ENCODE results near the gene PPFIA1.
"Not testable (repeated sequence)": the region's sequence is repeated elsewhere in the genome, so short reads cannot be mapped to it uniquely, and the experiment has no call there.

The PPFIA1 gene

DNA sequence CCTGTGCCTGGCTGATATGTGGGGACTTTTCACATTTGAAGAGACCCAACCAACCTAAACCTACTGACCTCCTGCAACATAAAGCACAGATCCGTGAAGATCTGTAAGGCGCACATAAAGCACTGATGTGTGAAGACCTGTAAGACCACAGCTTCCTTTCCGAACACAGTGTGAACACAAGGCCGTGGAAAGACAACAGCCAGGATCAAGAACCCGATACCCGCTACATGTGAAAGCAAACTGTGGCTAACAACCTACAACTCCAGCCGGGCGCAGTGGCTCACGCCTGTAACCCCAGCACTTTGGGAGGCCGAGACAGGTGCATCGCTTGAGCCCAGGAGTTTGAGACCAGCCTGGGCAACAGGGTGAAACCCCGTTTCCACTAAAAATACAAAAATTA lies 17.6 kb upstream of the PPFIA1 start:
- DNase-seq = no peak

DNA sequence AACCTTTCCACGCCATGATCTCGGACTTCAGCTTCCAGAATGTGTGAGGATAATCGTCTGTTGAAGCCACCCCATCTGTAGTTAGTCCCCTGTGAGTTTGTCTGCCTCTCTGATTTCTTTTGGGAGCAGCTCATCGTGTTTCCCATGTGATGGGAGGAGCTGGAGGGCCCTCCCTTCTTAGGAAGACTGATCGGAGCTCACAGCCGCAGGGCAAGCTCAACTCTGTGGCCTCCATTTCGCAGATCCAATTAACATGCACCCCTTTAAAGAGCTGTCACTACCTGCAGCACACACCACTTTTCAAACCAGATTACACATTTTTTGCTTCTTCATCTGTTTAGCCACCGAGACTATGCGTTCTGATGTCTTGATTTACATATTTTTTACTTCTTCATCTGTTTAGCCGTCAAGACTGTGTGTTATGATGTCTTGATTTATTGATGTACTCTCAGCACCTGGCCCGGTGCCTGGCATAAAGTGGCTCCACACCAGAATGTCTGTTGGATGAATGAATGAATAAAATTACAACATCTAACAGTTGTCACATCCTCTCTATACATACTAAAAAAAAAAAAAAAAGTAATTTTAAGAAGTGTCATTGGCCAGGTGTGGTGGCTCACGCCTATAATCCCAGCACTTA lies 14.9 kb upstream of the PPFIA1 start:
- no peak for DNase-seq

DNA sequence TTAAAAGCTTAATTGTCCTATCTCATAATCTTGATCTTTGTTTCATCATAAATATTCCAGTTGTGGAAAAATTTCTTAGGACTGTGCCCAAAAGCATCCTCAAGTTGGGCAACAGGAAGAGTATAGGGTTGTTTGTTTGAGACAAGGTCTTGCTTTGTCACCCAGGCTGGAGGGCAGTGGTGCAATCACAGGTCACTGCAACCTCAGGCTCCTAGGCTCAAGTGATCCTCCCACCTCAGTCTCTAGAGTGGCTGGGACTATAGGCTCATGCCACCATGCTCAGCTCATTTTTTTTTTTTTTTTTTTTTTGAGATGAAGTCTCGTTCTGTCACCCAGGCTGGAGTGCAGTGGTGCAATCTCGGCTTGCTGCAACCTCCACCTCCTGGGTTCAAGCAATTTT lies 11.4 kb upstream of the PPFIA1 start:
- not testable (repeated sequence) for DNase-seq

DNA sequence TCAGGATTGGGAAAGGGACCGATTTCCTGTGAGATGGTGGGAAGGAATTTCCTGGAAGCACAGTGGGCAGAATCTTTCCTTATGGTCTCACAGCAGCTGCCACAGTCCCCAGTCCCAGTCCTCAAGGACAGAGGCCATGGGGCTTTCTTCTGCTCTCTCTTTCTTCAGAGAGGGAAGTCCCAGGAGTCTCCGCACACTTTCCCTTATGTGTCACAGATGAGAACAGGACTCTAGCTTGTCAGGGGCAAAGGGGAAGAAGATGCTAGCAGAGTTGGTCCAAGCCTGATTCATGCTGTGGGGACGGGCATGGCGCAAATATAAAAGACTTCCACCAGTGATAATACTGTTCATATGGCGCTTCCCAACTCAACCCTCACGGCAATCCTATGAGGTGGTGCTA lies 7.5 kb upstream of the PPFIA1 start:
- DNase-seq = no peak

DNA sequence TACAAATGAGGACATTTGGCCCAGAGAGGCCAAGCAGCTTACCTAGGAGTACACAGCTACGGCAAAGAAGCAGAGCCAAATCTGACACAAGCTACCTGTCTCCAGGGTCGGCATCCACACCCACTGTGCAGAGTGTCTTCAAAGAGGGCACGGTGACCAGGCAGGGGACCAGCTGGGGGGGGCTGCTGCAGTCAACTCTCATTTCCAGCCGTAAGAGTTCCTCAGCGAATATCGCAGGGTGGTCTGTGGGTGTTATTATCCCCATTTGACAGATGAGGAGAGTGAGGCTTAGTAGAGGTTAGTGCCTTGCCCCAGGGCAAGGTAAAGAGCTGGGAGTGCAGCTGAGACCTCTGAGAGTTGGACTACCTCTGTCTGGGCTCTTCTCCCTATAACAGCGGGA lies 7.1 kb upstream of the PPFIA1 start:
- no peak for DNase-seq

DNA sequence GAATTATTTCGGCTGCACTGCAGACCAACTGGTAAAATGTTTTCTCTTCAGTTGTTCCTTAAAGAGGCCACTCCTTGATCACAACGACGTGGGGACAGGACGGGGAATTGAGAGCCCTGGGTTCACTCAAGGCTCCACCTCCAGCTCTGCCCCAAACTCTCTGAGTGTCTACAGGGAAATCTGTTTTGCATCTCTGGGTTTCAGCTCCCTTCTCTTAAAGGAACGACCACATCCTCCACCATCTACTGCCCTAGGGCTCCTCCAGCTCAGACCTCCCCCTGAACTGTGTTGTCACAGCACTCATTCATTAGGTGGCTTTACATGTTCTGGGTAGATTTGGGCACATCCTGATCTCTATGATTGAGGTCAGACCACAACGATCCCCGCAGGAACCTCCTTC lies 5.1 kb upstream of the PPFIA1 start:
- DNase-seq = peak; percentile 13

DNA sequence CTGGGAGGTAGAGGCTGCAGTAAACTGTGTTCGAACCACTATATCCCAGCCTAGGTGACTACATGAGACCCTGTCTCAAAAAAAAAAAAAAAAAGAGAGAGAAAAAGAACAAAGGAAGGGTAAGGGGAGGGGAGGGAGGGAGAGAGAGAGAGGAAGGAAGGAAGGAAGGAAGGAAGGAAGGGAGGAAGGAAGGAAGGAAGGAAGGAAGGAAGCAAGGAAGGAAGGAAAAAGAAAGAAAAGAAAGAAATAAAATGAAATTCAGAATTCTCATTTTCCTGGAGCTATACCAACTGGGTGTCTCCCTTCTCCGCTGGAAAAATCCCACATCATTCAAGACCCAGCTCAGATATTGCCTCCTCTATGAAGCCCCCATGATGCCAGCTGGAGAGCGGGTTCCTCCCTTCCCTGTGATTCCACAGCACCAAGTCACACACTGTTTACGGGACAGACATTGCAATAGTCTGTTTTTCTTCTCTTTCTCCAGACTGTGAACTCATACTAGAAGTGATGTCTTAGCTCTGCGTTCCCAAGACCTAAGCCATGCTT lies 3.0 kb upstream of the PPFIA1 start:
- DNase-seq = no peak

DNA sequence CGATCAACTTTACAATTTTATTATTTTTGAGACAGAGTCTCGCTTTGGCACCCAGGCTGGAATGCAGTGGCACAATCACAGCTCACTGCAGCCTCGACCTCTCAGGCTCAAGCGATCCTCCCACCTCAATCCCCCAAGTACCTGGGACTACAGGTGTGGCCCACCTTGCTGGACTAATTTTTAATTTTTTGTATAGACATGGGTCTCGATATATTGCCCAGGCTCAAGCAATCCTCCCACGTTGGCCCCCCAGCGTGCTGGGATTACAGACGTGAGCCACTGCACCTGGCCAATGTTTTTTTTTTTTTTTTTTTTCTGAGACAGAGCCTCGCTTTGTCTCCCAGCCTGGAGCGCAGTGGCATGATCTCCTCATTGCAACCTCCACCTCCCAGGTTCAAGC lies 2.0 kb upstream of the PPFIA1 start:
- no peak for DNase-seq

DNA sequence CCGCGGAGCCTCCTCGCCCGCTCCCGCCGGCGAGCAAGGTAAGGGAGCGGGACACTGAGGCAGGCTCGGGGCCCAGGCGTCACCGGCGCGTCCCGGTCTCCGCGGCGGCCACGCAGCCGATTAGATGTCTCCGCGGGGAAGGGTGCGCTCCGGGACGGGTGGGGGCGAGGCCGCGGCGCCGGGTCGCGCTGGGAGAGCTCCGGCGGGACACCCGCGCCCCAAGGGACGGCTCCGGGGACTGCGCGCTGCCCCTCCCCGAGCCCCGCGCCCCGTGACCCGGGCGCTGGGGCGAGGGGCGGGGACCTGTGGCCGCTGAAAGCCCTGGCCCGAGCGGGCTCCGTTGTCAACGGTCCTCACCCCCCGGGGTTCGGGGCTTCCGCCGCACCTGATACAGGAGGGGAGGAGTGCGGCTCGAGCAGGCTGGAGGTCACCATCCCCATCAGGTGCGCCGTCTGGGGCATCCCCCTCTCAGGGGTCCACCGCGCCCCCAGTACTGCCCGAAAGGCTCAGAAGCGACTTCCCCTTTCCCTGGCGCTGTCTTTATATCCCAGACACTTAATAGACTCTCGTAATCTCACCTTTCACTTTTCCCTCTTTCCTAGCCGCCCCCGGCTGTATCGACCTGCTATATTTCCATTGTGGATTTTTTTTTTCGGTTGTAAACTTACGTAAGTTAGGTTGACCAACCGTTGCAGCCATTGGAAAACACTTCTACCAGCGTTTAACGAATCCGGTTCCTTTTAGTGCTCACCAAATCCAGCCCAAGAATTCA lies 573 bp downstream of the PPFIA1 start:
- DNase-seq = peak; percentile 71

DNA sequence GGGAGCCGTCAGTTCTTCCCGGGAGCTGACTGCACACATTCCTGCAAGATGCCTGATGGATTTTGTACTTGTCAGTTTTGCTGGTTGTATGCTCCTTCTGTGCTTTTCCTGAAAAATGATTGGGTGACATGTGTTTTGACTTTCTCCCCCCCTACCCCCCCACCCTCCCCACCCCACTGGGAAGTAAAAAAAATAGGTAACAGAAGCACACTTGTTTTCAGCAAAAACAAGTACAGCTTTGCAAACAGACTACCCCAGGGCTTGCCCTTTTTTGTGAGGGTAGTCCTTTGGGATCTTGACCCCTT lies 1.1 kb downstream of the PPFIA1 start:
- DNase-seq = no peak

DNA sequence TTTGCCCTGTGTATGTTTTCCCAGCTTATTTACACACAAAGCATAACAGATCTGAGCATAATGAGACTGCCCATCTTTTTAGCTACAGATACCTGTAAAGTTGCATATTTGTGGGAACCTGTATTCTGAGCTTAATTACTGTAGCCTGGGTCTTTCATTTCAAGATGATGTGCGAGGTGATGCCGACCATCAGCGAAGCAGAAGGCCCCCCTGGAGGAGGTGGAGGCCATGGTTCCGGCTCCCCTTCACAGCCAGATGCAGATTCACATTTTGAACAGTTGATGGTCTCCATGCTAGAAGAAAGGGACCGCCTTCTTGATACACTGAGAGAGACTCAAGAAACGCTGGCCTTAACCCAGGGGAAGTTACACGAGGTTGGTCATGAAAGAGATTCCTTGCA lies 1.5 kb downstream of the PPFIA1 start:
- no peak for DNase-seq

DNA sequence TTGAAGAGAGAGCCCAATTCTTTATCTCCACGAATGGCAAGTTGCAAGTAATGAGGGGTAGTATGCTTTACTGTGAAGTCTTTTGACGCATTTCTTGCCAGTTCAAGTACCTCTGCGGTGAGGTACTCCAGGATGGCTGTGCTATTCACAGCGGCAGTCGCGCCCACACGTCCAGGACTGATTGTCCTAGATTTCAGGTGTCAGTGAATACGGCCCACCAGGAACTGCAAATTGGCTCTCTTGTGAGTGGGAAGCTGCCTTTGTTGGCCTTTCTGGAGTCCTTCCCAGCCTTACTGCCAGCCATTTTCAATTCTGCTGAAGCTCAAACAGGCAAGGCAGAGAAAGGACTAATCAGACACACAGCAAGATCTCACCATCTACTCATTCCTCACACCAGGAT lies 8.5 kb downstream of the PPFIA1 start:
- DNase-seq = no peak

DNA sequence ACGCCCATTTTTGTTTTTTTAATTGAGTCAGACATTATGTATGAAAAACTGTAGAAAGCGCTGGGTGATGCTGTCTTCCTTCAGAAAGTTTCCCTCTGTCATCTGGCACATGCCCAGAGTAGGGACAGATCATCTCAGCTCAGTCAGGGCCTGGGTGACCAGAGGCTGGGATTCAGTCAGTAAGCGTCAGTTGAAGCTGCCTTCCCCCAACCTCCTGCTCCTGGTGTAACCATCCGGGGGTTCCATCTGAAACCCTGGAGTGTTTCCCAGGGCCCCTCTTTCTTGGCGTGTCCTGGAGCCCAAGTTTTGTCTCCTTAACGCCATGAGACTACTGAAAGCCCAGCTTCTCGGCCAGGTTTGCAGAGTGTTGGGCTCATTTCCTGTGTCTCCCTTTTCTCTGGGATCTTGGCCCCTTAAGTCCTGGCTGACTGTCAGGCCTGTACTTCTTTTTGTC lies 10.7 kb downstream of the PPFIA1 start:
- no peak for DNase-seq

DNA sequence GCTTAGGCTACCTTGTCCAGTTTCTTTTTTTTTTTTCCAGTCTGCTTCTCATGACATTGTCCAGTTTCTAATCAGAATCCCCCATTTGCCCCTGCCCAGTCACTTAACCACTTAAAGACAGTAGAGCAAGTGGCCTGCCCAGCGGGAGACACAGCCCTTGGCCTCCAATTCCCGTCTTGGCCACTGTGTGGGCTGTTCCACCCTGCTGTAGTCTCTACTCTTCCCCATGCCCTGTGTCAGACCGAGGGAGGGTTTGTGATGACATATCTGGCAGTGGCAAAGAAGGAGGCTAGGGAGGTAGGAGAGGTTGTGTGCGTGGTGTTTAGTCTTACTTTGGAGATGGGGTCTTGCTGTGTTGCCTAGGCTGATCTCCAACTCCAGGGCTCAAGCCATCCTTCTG lies 11.5 kb downstream of the PPFIA1 start:
- DNase-seq = no peak

DNA sequence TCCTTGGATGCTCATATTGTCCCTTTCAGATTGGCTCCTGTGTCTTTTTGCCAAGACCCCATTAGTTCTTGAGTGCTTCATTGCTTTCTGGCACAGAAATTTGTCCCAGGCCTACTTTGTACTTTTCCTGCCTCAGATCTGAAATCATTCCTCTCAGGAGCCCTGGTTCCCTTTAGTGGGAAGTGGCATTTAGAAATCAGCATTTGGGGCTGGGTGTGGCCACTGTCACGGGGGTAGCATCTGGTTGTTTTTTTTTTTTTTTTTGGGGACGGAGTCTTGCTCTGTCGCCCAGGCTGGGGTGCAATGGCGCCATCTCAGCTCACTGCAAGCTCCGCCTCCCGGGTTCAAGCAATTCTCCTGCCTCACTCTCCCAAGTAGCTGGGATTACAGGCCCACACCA lies 18.2 kb downstream of the PPFIA1 start:
- no peak for DNase-seq

DNA sequence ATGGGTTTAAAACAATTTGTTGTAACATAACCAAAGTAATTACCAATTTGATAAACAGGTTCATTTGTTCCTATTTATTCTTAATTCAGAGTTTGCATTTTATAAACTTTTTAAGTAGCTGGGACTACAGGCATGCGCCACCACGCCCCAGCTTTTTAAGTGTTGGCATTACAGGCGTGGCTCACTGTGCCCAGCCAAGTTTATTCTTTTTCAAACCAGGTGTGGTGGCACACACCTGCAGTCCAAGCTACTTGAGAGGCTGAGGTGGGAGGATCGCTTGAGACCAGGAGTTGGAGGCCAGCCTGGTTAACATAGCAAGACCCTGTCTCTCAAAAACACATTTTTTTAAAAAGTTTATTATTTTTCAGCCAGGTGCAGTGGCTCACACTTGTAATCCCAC lies 19.1 kb downstream of the PPFIA1 start:
- no peak for DNase-seq

DNA sequence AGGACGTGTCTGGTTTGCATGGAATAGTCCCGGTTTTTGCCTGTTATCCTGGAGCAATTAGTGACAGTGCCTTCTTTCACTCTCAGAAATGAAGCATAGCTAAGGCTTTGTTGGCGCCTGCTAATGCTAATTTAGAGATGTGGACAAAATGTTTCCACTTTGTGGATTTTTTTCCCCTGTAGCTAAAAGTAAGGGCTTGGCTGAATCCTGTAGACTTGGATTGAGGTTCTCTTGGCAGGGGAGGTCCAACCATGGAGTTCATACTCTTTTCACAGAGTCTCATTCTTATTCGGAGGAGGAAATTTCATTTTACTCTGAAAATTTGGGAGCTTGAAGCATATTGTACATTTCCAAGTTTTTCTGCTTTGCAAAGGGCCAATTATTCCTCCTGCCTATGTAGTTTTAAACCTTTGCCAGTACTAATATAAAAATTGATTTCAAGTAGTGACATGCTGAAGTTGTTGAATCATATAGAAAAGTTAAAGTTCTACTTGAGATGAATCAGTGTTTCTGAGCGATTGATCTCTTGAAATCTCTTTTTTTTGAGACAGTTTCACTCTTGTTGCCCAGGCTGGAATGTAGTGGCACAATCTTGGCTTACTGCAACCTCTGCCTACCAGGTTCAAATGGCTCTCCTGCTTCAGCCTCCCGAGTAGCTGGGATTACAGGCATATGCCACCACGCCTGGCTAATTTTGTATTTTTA lies 20.0 kb downstream of the PPFIA1 start:
- no peak for DNase-seq

DNA sequence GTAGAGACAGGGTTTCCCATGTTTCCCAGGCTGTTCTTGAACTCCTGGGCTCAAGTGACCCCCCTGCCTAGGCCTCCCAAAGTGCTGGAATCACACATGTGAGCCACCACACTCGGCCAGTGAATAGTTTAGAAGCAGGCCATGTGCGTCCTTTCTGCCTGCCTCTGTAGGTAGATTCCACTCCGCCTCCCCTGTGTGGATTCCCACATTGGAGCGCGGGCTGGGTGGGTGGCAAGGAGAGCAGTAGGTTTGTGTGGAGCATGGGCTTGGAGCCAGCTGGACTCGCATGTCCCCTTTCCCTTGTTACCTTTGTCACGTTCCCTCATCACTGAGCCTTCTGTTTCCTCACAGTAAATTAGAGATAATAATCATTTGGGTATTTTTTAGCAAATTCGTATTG lies 21.7 kb downstream of the PPFIA1 start:
- DNase-seq = no peak

DNA sequence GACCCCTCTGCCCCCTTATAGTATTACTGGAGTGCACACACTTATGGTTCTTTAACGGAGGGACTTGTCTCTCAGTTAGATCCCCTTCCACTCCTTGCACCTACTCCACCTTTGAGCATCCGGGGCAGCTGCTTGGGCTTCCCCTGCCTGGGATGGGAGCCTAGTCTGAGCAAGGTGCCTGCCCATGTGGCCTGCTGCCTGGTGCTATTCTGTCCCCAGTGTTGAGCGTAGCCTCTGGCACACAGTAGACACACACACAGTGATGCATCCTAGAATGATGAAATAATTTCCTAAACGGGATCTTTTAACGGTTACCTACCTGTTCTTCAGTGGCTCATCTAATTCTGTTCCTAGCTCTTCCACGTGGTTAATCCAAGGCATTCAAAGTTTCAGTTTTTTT lies 22.4 kb downstream of the PPFIA1 start:
- DNase-seq = no peak

DNA sequence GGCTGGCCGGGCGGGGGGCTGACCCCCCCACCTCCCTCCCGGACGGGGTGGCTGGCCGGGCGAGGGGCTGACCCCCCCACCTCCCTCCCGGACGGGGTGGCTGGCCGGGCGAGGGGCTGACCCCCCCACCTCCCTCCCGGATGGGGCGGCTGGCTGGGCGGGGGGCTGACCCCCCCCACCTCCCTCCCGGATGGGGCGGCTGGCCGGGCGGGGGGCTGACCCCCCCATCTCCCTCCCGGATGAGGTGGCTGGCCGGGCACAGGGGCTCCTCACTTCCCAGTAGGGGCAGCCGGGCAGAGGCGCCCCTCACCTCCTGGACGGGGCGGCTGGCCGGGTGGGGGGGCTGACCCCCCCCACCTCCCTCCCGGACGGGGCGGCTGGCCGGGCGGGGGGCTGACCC lies 24.7 kb downstream of the PPFIA1 start:
- DNase-seq = not testable (repeated sequence)

DNA sequence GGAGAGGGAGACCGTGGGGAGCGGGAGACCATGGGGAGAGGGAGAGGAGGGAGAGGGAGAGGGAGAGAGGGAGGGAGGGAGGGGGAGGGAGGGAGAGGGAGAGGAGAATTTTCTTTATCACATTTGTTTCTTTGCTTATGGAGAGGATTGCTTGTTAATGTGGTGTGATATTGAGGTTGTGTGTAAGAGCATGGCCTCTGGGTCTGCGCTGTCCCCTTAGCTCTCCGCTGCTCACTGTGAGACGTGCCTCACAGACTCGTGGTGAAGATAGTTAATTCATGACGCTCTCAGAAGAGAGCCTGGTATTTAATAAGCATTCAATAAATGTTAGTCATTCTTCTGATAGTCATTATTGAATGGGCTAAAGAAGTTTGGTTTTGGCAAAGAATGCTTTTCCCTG lies 26.2 kb downstream of the PPFIA1 start:
- no peak for DNase-seq

DNA sequence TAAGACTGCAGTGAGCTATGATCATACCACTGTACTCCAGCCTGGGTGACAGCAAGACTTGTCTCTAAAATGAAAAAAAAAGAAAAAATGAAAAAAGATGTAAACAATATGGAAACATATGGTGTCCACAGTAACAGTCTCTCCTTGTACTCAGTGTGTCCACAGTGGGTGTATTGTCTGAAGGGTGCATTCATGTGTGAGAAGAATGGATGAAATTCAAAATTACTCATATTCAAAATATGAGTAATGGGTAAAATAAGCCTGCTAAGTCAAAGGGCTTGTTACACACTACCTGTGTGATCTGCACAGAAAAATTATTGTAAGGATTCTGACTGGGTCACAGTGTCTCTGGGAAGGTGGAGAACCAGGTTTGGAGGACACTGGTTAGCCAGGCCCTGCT lies 26.9 kb downstream of the PPFIA1 start:
- no peak for DNase-seq

DNA sequence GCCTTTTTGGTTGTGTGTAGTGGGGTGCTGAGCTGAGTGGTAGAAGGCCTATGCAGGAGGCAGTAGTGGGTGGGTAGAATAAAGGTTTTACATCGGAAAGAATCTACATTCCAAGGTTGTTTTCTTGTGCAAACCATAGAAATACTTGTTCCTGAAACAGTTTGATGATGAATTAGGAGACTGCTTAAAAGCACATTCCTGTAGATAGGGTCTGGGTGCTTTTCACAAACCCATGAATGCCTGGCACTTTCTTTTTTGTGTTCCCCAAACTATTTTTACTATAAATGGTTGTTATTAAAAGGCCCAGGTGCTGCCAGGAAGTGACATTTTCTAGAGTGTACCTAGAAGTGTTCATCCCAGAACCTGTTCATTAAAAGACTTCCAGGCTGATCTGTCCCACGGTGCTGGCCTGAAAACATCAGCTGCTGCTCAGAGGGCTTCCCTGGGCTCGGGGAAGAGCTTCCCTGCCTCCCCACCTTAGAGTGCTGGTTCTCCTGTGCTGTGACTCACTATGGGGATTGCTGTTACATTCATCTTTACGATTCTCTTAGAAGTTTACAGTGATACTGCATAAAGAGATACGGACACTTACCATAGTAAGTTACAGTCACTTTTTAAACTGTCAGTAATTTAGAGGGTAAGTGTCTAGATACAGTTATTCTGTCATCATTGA lies 27.9 kb downstream of the PPFIA1 start:
- DNase-seq = no peak

DNA sequence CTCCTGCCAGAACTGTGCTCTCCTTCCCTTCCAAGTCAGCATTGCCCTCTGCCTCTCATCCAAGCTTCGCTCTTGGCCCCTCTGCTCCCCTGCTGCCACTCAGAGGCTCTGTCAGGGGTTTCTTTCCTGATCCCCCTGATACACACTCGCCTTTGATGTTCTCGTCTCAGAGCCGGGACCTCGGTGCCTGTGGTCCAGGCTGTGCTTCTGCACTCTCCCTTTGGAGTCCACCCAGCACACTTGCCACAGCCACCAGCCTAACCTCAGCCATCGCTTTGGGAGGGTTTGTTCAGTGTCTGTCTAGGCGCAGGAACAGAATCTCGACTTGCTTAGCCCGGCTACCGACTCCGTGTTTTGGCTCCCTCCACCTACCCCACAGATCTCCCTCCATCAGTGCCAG lies 29.1 kb downstream of the PPFIA1 start:
- DNase-seq = no peak

All from hematopoietic multipotent progenitor cell treated with erythropoietin and hydrocortisone succinate and interleukin-3 and kit ligand, for 4 days (in vitro differentiated cells).